OCI-LY1 (cell line): ENCODE measurements around the gene ADCY7.

Experiments used
- CTCF ChIP-seq: fragments of 200-600 bp; sonication (generic), shearing (Covaris generic); IDR thresholded peaks from 2 replicates; pipeline ENCODE4 v1.5.1; 2017; ENCODE audit warnings: mild to moderate bottlenecking, antibody characterized with exemption, low read length, moderate library complexity, mixed read lengths
- EZH2 ChIP-seq: fragments of 200-600 bp; sonication (generic), shearing (Covaris generic); IDR thresholded peaks from 2 replicates; pipeline ENCODE4 v1.8.0; 2017; ENCODE audit warnings: borderline replicate concordance, mixed run types, mild to moderate bottlenecking, antibody characterized with exemption, low read length, moderate library complexity, mixed read lengths

- TF ChIP-seq CTCF = no peak
- TF ChIP-seq EZH2 = no peak
These were observed 38.7 kb upstream of the ADCY7 start for GRCh38 chr16:50227665-50228064.
